Dermis blood vessel endothelial cell (primary cell): ENCODE measurements around the gene ELMO3. TPM values are rescaled to one million over a fixed set of nuclear protein-coding genes. Genes with fewer than 3 reads are reported as not detected.
A peak's percentile ranks its signal among the peaks of the same experiment; 100 is the strongest.

Source experiments
- DNase-seq: peaks from one replicate; pipeline ENCODE4 v3.0.0; 2010
- total RNA-seq: library from RNA; depleted of rRNA; stranded (reverse); fragments of >200 nt; gene quantifications from 2 replicates; pipeline ENCODE4 v1.2.3, GENCODE V29; 2014

Gene ELMO3
- 0.74 and 1.9 TPM in 2 replicates for total RNA-seq

DNA sequence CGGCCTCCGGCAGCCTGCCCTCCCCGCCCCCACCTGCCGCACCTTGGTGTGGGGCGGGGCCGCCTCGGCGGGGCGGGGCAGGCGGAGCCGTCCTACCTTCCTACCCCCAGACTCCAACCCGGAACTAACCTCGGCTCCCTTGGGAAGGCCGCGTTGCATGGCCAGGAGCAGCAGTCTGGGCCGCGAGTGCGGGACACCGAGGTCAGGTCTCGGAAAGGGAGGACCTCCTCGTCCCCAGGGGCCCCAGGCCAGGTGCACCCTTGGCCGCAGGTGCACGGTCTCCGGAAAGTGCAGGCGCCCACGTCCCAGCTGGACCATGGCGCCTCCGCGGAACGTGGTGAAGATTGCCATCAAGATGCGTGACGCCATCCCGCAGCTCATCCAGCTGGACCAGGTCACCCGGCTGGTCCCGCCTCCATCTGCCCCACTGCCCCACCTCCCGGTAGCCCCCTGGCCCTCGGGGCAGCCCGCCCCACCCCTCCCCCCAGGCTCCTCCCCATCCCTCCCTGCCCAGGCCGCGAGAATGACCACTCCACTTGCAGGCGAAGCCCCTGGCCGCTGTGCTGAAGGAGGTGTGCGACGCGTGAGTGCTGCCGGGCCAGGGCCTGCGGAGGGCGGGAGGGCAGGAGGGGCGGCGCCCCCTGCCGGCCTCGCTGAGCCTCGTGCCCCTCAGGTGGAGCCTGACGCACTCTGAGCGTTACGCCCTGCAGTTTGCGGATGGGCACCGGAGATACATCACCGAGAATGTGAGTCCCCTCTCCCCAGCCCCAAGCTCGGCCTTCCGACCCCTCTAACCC, at the start of gene ELMO3:
TSS of gene ELMO3 (plus strand) at position 121 of the 797 bp plus-strand sequence. CDS start at position 317, 196 bp downstream.
- DNase-seq = no peak

- no peak for DNase-seq
Measured at GRCh38 chr16:67149276-67150046, 49.5 kb upstream of the ELMO3 start.

GRCh38 chr16:67150047-67150832, 48.7 kb upstream of the ELMO3 start:
- DNase-seq = peak; percentile 58

GRCh38 chr16:67150833-67151396, 48.0 kb upstream of the ELMO3 start, which contains the start of gene B3GNT9:
Gene B3GNT9, minus strand, starts transcription at chr16:67150998. Its CDS starts 513 bp downstream, at chr16:67150485.
- DNase-seq = peak; percentile 49

- DNase-seq = no peak
Measured at GRCh38 chr16:67151431-67152097, 47.4 kb upstream of the ELMO3 start.

GRCh38 chr16:67154578-67155294, 44.2 kb upstream of the ELMO3 start:
- no peak for DNase-seq

GRCh38 chr16:67155295-67156142, 43.4 kb upstream of the ELMO3 start:
- DNase-seq = peak; percentile 87

DNA sequence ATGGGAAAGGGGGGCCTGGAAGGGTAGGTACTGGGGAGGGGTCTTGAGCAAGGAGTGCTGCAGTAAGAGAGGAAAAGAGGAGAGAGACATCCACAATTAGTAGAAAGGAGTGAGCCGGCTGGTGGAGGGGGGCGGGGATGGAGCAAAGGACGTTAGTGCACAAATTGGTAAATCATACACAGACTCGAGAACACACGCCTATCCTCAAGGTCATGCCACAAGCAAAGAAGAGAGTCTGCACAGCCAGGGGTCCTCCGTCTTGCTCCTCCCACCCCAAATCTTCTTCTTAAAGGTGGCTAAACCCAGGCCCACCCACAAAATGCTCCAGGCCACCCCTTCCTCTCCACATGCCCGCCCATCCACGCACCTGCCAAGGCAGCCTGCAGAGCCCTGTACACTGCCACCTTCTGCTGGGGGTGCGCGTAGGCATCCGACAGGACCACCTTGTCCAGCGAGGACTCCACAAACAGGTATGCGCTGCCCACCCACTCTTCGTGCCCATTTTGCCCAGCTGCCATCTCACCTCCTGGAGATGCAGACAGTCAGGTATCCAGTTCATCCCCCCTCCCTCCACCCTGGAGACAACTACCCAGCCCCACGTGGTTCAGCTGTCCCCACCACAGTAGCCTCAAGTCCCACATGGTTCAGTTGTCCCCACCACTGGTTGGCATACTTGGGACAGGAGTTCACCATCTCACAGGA, 42.6 kb upstream of the ELMO3 start:
- no peak for DNase-seq

DNA sequence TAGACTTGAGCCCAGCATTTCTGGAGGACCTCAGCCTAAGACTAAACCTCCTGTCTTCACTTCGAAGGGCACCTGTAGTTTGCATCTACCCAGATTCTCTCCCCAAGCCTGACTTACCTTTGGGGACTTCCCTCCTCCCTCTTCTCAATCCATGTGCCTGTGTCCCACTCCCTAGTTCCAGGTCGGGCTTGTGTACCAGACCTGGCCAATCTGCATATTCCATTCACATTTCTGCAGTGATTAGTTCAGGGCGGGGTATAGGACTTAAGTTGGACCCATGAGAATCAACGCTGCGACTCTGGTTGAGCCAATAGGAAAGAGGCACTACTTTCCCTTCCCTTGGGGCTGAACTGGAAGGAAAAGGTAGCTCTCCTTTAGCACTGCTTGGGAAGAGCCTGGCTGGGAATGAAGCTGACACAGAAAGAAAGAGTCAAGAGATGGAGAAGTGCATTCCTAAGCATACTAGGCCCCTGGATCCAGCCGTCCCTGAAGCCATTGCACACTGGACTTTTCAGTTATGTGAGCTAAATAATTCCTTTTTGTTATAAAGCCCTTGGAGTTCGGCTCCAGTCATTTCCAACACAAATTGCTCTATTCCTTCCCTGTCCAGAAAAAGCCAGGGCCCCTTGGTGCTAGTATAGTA, 41.7 kb upstream of the ELMO3 start:
- no peak for DNase-seq

- no peak for DNase-seq
Measured at GRCh38 chr16:67157892-67158635, 40.9 kb upstream of the ELMO3 start.

GRCh38 chr16:67158637-67159600, 40.0 kb upstream of the ELMO3 start:
- DNase-seq = no peak

DNA sequence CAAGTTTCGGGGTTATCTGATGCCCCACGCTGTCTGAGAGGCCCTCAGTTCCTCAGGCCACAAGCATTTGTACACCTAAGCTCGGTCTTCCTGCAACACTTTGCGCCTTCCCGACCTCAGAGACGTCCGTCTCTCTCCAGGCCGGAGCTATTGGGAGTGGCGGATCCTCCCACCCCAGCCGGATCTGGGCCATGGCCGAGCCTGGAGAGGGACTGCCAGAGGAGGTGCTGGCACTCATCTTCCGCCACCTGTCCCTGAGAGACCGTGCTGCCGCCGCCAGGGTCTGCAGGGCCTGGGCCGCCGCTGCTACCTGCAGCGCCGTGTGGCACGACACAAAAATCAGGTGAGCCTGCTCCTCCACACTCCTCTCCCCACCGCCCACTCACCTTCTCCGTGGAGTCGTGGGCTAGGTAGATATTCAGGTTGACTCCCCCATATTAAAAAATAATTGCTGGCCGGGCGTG, 37.3 kb upstream of the ELMO3 start:
- DNase-seq = no peak

DNA sequence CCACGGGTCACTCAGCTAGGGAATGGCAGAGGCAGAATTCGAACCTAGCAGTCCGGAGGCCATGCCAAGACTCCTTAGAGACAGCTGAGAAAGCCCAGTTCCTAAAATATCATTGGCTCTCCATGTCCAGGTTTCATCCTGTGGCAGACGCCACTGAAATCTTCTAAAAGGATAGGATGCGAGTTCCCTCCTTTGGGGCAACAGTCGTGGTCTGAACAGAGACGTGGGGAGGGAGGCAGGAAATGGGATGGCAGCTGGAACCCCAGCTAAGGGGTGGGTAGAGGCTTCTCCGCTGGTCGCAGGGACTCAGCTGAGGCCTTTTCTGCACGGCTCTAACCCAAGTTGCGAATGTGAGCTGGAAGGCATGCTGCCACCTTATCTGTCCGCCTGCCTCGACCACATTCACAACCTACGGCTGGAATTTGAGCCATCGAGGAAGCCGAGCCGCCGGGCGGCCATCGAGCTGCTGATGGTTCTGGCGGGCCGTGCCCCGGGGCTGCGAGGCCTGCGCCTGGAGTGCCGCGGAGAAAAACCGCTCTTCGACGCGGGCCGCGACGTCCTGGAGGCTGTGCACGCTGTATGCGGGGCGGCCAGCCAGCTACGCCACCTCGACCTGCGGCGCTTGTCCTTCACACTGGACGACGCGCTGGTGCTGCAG, 36.3 kb upstream of the ELMO3 start:
- no peak for DNase-seq

DNA sequence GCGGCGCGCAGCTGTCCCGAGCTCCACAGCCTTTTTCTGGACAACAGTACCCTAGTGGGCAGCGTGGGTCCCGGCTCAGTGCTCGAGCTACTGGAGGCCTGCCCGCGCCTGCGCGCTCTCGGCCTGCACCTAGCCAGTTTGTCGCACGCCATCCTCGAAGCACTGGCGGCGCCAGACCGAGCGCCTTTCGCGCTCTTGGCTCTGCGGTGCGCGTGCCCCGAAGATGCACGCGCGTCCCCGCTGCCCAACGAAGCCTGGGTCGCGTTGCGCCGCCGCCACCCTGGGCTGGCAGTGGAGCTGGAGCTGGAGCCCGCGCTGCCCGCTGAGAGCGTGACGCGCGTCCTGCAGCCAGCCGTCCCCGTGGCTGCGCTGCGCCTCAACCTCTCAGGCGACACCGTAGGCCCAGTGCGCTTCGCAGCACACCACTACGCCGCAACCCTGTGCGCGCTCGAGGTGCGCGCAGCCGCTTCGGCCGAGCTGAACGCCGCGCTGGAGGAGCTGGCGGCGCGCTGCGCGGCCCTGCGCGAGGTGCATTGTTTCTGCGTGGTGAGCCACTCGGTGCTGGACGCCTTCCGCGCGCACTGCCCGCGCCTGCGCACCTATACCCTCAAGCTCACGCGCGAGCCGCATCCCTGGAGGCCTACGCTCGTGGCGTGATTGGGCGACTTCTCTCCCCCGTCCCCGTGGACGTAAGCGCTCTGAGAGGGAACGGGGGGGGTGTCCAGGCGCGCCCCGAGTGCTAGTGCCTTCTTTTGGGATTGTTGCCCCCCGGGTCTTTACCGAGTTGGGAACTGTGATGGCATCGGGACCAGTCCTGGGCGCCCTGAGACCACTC, 35.5 kb upstream of the ELMO3 start:
- peak; percentile 64 for DNase-seq

GRCh38 chr16:67163999-67164558, 34.9 kb upstream of the ELMO3 start:
- DNase-seq = no peak
